ENCODE results near the gene SULT6B1.
"Not testable (repeated sequence)": the region's sequence is repeated elsewhere in the genome, so short reads cannot be mapped to it uniquely, and the experiment has no call there.

Gene SULT6B1

GRCh38 chr2:37215250-37215649, 26.8 kb upstream of the SULT6B1 start:
- no peaks in the 10 kb centered on the region for H3K27me3 ChIP-seq (ENCODE audit: insufficient read depth, low read length)
- no peaks in the 10 kb centered on the region for H3K4me1 ChIP-seq (ENCODE audit: insufficient read depth, low read length)
- H3K9me3 ChIP-seq (ENCODE audit: insufficient read depth, low read depth, low read length) = no peaks in the 10 kb centered on the region
- peak overlapping the region; percentile 61 for H3K27ac ChIP-seq (ENCODE audit: low read depth, low read length)
- peaks cover 93% of the 10 kb centered on the region for H3K36me3 ChIP-seq (ENCODE audit: insufficient read depth, low read length)
- WGBS = 94% methylated on average over 1 of the region's 1 CpG
- H3K9ac ChIP-seq (ENCODE audit: low read depth, low read length) = no peak overlapping the region
- H3K4me3 ChIP-seq (ENCODE audit: low read length) = no peak overlapping the region

- Histone ChIP-seq H3K4me1 (ENCODE audit: insufficient read depth, low read length) (peaks cover 4% of the 10 kb centered on the region; the same call in 1 of the 2 replicates), H3K27me3 (ENCODE audit: insufficient read depth, low read length) (no peaks in the 10 kb centered on the region), H3K27ac (ENCODE audit: low read depth, low read length) (no peak overlapping the region), H3K9me3 (ENCODE audit: insufficient read depth, low read depth, low read length) (peaks cover 27% of the 10 kb centered on the region), H3K9ac (ENCODE audit: low read depth, low read length) (no peak overlapping the region), H3K4me3 (ENCODE audit: low read length) (no peak overlapping the region), H3K36me3 (ENCODE audit: insufficient read depth, low read length) (peaks cover 100% of the 10 kb centered on the region)
- WGBS = 93% methylated on average over 2 of the region's 3 CpGs
These were observed 23.5 kb upstream of the SULT6B1 start for GRCh38 chr2:37211939-37212338.

- peaks cover 100% of the 10 kb centered on the region for H3K36me3 ChIP-seq (ENCODE audit: insufficient read depth, low read length)
These were observed 22.7 kb upstream of the SULT6B1 start for GRCh38 chr2:37211212-37211611.

GRCh38 chr2:37206760-37207159, 18.3 kb upstream of the SULT6B1 start:
- not testable (repeated sequence) for H3K4me3 ChIP-seq (ENCODE audit: low read length); H3K9ac ChIP-seq (ENCODE audit: low read depth, low read length); H3K27me3 ChIP-seq (ENCODE audit: insufficient read depth, low read length)
- Histone ChIP-seq H3K36me3 (ENCODE audit: insufficient read depth, low read length) (peaks cover 95% of the 10 kb centered on the region), H3K4me1 (ENCODE audit: insufficient read depth, low read length) (peaks cover 25% of the 10 kb centered on the region), H3K27ac (ENCODE audit: low read depth, low read length) (peak overlapping the region; percentile 96), H3K9me3 (ENCODE audit: insufficient read depth, low read depth, low read length) (peaks cover 51% of the 10 kb centered on the region)
- WGBS = 95% methylated on average over 2 of the region's 2 CpGs

More at GRCh38 chr2:37211212-37211611, 22.7 kb upstream of the SULT6B1 start:
- Histone ChIP-seq H3K9ac (ENCODE audit: low read depth, low read length) (no peak overlapping the region), H3K4me3 (ENCODE audit: low read length) (no peak overlapping the region), H3K4me1 (ENCODE audit: insufficient read depth, low read length) (peaks cover 10% of the 10 kb centered on the region), H3K27me3 (ENCODE audit: insufficient read depth, low read length) (no peaks in the 10 kb centered on the region), H3K9me3 (ENCODE audit: insufficient read depth, low read depth, low read length) (peaks cover 34% of the 10 kb centered on the region), H3K27ac (ENCODE audit: low read depth, low read length) (no peak overlapping the region)

GRCh38 chr2:37205689-37206341, 17.3 kb upstream of the SULT6B1 start:
- H3K27ac ChIP-seq (ENCODE audit: low read depth, low read length) = peak overlapping the region; percentile 96
- H3K4me3 ChIP-seq (ENCODE audit: low read length) = no peak overlapping the region; the same call in 1 of the 2 replicates
- peak overlapping the region; percentile 67 for H3K9ac ChIP-seq (ENCODE audit: low read depth, low read length)
- no peaks in the 10 kb centered on the region for H3K27me3 ChIP-seq (ENCODE audit: insufficient read depth, low read length)
- peaks cover 95% of the 10 kb centered on the region for H3K36me3 ChIP-seq (ENCODE audit: insufficient read depth, low read length)
- peaks cover 51% of the 10 kb centered on the region for H3K9me3 ChIP-seq (ENCODE audit: insufficient read depth, low read depth, low read length)
- WGBS = 14% methylated on average over 5 of the region's 5 CpGs
- peaks cover 25% of the 10 kb centered on the region for H3K4me1 ChIP-seq (ENCODE audit: insufficient read depth, low read length)

GRCh38 chr2:37205071-37205661, 16.7 kb upstream of the SULT6B1 start:
- H3K27ac ChIP-seq (ENCODE audit: low read depth, low read length) = peak overlapping the region; percentile 96
- not testable (repeated sequence) for H3K4me3 ChIP-seq (ENCODE audit: low read length); H3K27me3 ChIP-seq (ENCODE audit: insufficient read depth, low read length)
- 5% methylated on average over 7 of the region's 8 CpGs for WGBS
- peaks cover 95% of the 10 kb centered on the region for H3K36me3 ChIP-seq (ENCODE audit: insufficient read depth, low read length)
- peaks cover 26% of the 10 kb centered on the region for H3K4me1 ChIP-seq (ENCODE audit: insufficient read depth, low read length)
- H3K9me3 ChIP-seq (ENCODE audit: insufficient read depth, low read depth, low read length) = peaks cover 51% of the 10 kb centered on the region
- H3K9ac ChIP-seq (ENCODE audit: low read depth, low read length) = peak overlapping the region; percentile 67

GRCh38 chr2:37203708-37204107, 15.2 kb upstream of the SULT6B1 start:
- Histone ChIP-seq H3K4me3 (ENCODE audit: low read length) (no peak overlapping the region), H3K27ac (ENCODE audit: low read depth, low read length) (peak overlapping the region; percentile 96; the same call in 1 of the 2 replicates), H3K9me3 (ENCODE audit: insufficient read depth, low read depth, low read length) (peaks cover 39% of the 10 kb centered on the region), H3K4me1 (ENCODE audit: insufficient read depth, low read length) (peaks cover 41% of the 10 kb centered on the region), H3K9ac (ENCODE audit: low read depth, low read length) (no peak overlapping the region), H3K27me3 (ENCODE audit: insufficient read depth, low read length) (no peaks in the 10 kb centered on the region), H3K36me3 (ENCODE audit: insufficient read depth, low read length) (peaks cover 87% of the 10 kb centered on the region)
- WGBS = 95% methylated on average over 2 of the region's 2 CpGs

GRCh38 chr2:37201766-37202165, 13.3 kb upstream of the SULT6B1 start:
- Histone ChIP-seq H3K36me3 (ENCODE audit: insufficient read depth, low read length) (peaks cover 68% of the 10 kb centered on the region), H3K27ac (ENCODE audit: low read depth, low read length) (0 out of 2 replicates have a peak overlapping the region, but pooled peaks have one; percentile 17), H3K9me3 (ENCODE audit: insufficient read depth, low read depth, low read length) (peaks cover 22% of the 10 kb centered on the region), H3K4me3 (ENCODE audit: low read length) (no peak overlapping the region), H3K27me3 (ENCODE audit: insufficient read depth, low read length) (no peaks in the 10 kb centered on the region), H3K4me1 (ENCODE audit: insufficient read depth, low read length) (peaks cover 43% of the 10 kb centered on the region), H3K9ac (ENCODE audit: low read depth, low read length) (no peak overlapping the region)
- 95% methylated on average over 1 of the region's 1 CpG for WGBS

- peaks cover 62% of the 10 kb centered on the region for H3K36me3 ChIP-seq (ENCODE audit: insufficient read depth, low read length)
- 100% methylated on average over 1 of the region's 1 CpG for WGBS
- H3K9me3 ChIP-seq (ENCODE audit: insufficient read depth, low read depth, low read length) = peaks cover 17% of the 10 kb centered on the region
- no peaks in the 10 kb centered on the region for H3K27me3 ChIP-seq (ENCODE audit: insufficient read depth, low read length)
- peak overlapping the region; percentile 73; the same call in 1 of the 2 replicates for H3K27ac ChIP-seq (ENCODE audit: low read depth, low read length)
- no peak overlapping the region for H3K4me3 ChIP-seq (ENCODE audit: low read length)
- H3K4me1 ChIP-seq (ENCODE audit: insufficient read depth, low read length) = peaks cover 40% of the 10 kb centered on the region
- H3K9ac ChIP-seq (ENCODE audit: low read depth, low read length) = no peak overlapping the region
These were observed 12.7 kb upstream of the SULT6B1 start for GRCh38 chr2:37201208-37201607.

GRCh38 chr2:37198681-37199065, 10.2 kb upstream of the SULT6B1 start:
- peak overlapping the region; percentile 84; the same call in 1 of the 2 replicates for H3K27ac ChIP-seq (ENCODE audit: low read depth, low read length)
- H3K27me3 ChIP-seq (ENCODE audit: insufficient read depth, low read length) = no peaks in the 10 kb centered on the region
- H3K9me3 ChIP-seq (ENCODE audit: insufficient read depth, low read depth, low read length) = peaks cover 10% of the 10 kb centered on the region
- H3K36me3 ChIP-seq (ENCODE audit: insufficient read depth, low read length) = peaks cover 42% of the 10 kb centered on the region
- peaks cover 25% of the 10 kb centered on the region for H3K4me1 ChIP-seq (ENCODE audit: insufficient read depth, low read length)
- 78% methylated on average over 8 of the region's 8 CpGs for WGBS
- H3K9ac ChIP-seq (ENCODE audit: low read depth, low read length) = peak overlapping the region; percentile 41
- H3K4me3 ChIP-seq (ENCODE audit: low read length) = peak overlapping the region; percentile 19; the same call in 1 of the 2 replicates

GRCh38 chr2:37196320-37197195, 8.1 kb upstream of the SULT6B1 start, which contains the start of gene CEBPZOS:
TSS of gene CEBPZOS (plus strand) at chr2:37196496. CDS start at chr2:37199705, 3,209 bp downstream.
- WGBS = 95% methylated on average over 72 of the region's 72 CpGs
- H3K36me3 ChIP-seq (ENCODE audit: insufficient read depth, low read length) = peaks cover 20% of the 10 kb centered on the region
- peak within 1 kb of the TSS; percentile 88 for H3K9ac ChIP-seq (ENCODE audit: low read depth, low read length)
- H3K27me3 ChIP-seq (ENCODE audit: insufficient read depth, low read length) = no peaks in the 10 kb centered on the region
- H3K27ac ChIP-seq (ENCODE audit: low read depth, low read length) = peak within 1 kb of the TSS; percentile 61
- H3K9me3 ChIP-seq (ENCODE audit: insufficient read depth, low read depth, low read length) = no peaks in the 10 kb centered on the region
- peaks cover 39% of the 10 kb centered on the region for H3K4me1 ChIP-seq (ENCODE audit: insufficient read depth, low read length)
- H3K4me3 ChIP-seq (ENCODE audit: low read length) = peak within 1 kb of the TSS; percentile 89

Data from HUES64 (cell line).